ENCODE measurements around the gene PXDC1.

DNA sequence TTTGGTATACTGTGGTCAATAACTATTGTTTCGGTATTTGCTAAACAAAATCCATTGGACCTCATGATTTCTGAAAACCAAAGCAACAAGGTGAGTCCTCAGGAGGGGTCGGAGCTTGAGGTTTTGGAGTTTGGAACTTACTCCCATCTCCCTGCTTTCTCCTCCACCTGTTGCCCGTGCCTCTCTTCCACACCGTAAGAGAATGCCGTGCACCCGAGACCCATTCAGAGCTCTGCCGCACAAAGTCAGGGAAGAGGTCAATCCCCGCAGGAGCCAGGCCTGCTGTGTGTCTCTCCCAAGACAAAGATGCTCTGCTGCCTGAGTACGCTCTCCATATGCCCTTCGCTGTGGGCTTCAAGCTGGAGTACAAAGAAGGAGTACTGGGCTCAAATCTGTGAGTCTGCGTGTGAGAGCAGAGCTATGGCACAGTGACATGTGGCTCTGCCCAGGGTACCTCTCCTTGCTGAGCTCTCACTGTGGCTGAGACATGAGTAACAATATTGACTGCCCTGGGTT, 23.9 kb downstream of the PXDC1 start:
- TF ChIP-seq, protein P1, sequence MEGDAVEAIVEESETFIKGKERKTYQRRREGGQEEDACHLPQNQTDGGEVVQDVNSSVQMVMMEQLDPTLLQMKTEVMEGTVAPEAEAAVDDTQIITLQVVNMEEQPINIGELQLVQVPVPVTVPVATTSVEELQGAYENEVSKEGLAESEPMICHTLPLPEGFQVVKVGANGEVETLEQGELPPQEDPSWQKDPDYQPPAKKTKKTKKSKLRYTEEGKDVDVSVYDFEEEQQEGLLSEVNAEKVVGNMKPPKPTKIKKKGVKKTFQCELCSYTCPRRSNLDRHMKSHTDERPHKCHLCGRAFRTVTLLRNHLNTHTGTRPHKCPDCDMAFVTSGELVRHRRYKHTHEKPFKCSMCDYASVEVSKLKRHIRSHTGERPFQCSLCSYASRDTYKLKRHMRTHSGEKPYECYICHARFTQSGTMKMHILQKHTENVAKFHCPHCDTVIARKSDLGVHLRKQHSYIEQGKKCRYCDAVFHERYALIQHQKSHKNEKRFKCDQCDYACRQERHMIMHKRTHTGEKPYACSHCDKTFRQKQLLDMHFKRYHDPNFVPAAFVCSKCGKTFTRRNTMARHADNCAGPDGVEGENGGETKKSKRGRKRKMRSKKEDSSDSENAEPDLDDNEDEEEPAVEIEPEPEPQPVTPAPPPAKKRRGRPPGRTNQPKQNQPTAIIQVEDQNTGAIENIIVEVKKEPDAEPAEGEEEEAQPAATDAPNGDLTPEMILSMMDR (IDR thresholded peaks at IDR 0.05 in 4 of 5, conservative IDR thresholded peaks at IDR 0.05 in 1 of 5): no peak
- no peak for TF ChIP-seq POLR2A (IDR thresholded peaks at IDR 0.05)

All from gastrocnemius medialis (tissue), 4 donors.